ENCODE measurements around the gene NCR3LG1. TPM values are rescaled to one million over a fixed set of nuclear protein-coding genes. Genes with fewer than 3 reads are reported as not detected.
A peak's percentile ranks its signal among the peaks of the same experiment; 100 is the strongest.

The NCR3LG1 gene
- total RNA-seq, 1 experiment from 2014 or later: 14.2 TPM

DNA sequence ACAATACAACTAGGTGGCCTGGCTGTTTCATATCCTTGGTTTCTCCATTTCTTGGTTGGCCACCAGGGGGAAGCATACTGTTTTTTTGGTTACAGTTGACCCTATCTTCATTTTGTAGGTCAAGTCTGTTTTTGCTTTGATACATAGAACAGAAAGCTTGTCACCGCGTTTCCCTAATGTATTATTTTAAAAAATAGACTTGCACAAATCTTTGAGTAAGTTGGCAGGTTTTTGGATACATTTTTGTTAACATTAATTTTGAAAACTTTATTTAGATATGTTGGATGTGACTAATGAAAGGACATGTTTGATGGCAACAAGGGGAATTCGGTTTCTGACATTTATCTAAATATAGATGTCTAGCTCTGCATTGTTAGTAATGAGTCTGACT, 3.0 kb downstream of the NCR3LG1 start:
- Mint-ChIP-seq H3K27me3 (ENCODE audit: insufficient read depth, unreplicated experiment) (no peaks in the 10 kb centered on the region), H3K4me1 (ENCODE audit: insufficient read depth, unreplicated experiment) (peaks cover 5% of the 10 kb centered on the region), H3K4me3 (ENCODE audit: unreplicated experiment) (peak overlapping the region; percentile 75), H3K9me3 (ENCODE audit: unreplicated experiment) (no peaks in the 10 kb centered on the region), H3K27ac (ENCODE audit: low read depth, unreplicated experiment) (peak overlapping the region; percentile 21), H3K36me3 (ENCODE audit: insufficient read depth, unreplicated experiment) (peaks cover 22% of the 10 kb centered on the region)
- ChIA-PET POLR2A (interaction anchor here (0.6 to 4.1 kb wide), 13 partner anchors 11 to 293 kb away, joined by 3 to 32 read pairs (median 5); partner anchors contain the start of genes KCNJ11, NUCB2, PIK3C2A and RPS13), CTCF (interaction anchor here (0.6 to 4.6 kb wide), 28 partner anchors 10 to 1633 kb away, joined by 3 to 34 read pairs (median 4); partner anchors contain the start of gene SAA2)
- peak; percentile 43 for TF ChIP-seq CTCF (IDR thresholded peaks at IDR 0.05; ENCODE audit: unreplicated experiment)
- intact Hi-C loops (cut with micrococcal nuclease): loop anchor here (5.0 kb wide), 2 partner anchors 77 to 277 kb away; partner anchors contain the start of genes NUCB2 and RPS13
- peak; percentile 82 for DNase-seq (ENCODE audit: unreplicated experiment)
- BruUV-seq (replicated peaks): no TSS peak

DNA sequence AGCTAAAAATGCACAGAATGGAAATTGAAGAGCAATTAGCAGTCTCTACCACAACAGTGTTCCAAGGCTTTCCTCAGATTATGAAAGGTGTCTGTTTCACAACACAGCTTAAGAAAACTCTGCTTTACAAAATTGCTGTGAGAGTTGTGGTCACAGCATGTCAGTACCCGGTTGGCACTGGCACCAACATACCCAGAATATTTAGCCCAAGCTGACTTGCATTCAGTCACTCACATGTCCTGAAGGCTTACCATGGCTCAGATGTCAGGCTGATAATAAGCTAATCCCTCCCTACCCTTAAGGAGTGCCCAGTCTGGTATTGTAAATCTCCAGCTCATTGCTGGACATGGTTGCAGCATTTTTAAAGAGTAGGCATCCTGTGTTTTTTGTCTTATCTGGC, 14.9 kb downstream of the NCR3LG1 start:
- no peak overlapping the region for H3K4me3 Mint-ChIP-seq (ENCODE audit: unreplicated experiment)
- H3K27ac Mint-ChIP-seq (ENCODE audit: low read depth, unreplicated experiment): no peak overlapping the region
- ChIA-PET POLR2A (interaction anchor here (1.6 to 4.3 kb wide), 2 partner anchors 9 to 12 kb away, joined by 4 to 25 read pairs; no protein-coding TSS in a partner anchor), CTCF (interaction anchor here (1.1 to 5.4 kb wide), 6 partner anchors 11 to 140 kb away, joined by 4 to 47 read pairs (median 6); no protein-coding TSS in a partner anchor)
- intact Hi-C loops (cut with micrococcal nuclease): no loop called here
- no peaks in the 10 kb centered on the region for H3K4me1 Mint-ChIP-seq (ENCODE audit: insufficient read depth, unreplicated experiment)
- H3K9me3 Mint-ChIP-seq (ENCODE audit: unreplicated experiment): peaks cover 24% of the 10 kb centered on the region
- no peak for DNase-seq (ENCODE audit: unreplicated experiment)
- no peaks in the 10 kb centered on the region for H3K27me3 Mint-ChIP-seq (ENCODE audit: insufficient read depth, unreplicated experiment)
- no TSS peak for BruUV-seq (replicated peaks)
- no peak for TF ChIP-seq CTCF (IDR thresholded peaks at IDR 0.05; ENCODE audit: unreplicated experiment)
- H3K36me3 Mint-ChIP-seq (ENCODE audit: insufficient read depth, unreplicated experiment): peaks cover 66% of the 10 kb centered on the region

GRCh38 chr11:17368551-17368950, 17.0 kb downstream of the NCR3LG1 start:
- BruUV-seq (replicated peaks): no TSS peak
- intact Hi-C loops (cut with micrococcal nuclease): no loop called here
- Mint-ChIP-seq H3K4me1 (ENCODE audit: insufficient read depth, unreplicated experiment) (no peaks in the 10 kb centered on the region), H3K27ac (ENCODE audit: low read depth, unreplicated experiment) (no peak overlapping the region), H3K9me3 (ENCODE audit: unreplicated experiment) (peaks cover 35% of the 10 kb centered on the region), H3K4me3 (ENCODE audit: unreplicated experiment) (no peak overlapping the region), H3K27me3 (ENCODE audit: insufficient read depth, unreplicated experiment) (no peaks in the 10 kb centered on the region), H3K36me3 (ENCODE audit: insufficient read depth, unreplicated experiment) (peaks cover 74% of the 10 kb centered on the region)
- ChIA-PET CTCF (interaction anchor here (1.6 kb wide), 1 partner anchor 20 kb away, joined by 4 read pairs; the partner anchor contains the start of gene KCNJ11), POLR2A (no interaction called here)
- no peak for DNase-seq (ENCODE audit: unreplicated experiment)
- TF ChIP-seq CTCF (IDR thresholded peaks at IDR 0.05; ENCODE audit: unreplicated experiment): no peak

- no peak for DNase-seq (ENCODE audit: unreplicated experiment)
- Mint-ChIP-seq H3K36me3 (ENCODE audit: insufficient read depth, unreplicated experiment) (peaks cover 72% of the 10 kb centered on the region), H3K27ac (ENCODE audit: low read depth, unreplicated experiment) (no peak overlapping the region), H3K4me1 (ENCODE audit: insufficient read depth, unreplicated experiment) (no peaks in the 10 kb centered on the region), H3K9me3 (ENCODE audit: unreplicated experiment) (peaks cover 35% of the 10 kb centered on the region), H3K4me3 (ENCODE audit: unreplicated experiment) (no peak overlapping the region), H3K27me3 (ENCODE audit: insufficient read depth, unreplicated experiment) (no peaks in the 10 kb centered on the region)
- TF ChIP-seq CTCF (IDR thresholded peaks at IDR 0.05; ENCODE audit: unreplicated experiment): no peak
- no TSS peak for BruUV-seq (replicated peaks)
- intact Hi-C loops (cut with micrococcal nuclease): no loop called here
- POLR2A ChIA-PET: no interaction called here
- CTCF ChIA-PET: no interaction called here
These were observed 17.5 kb downstream of the NCR3LG1 start for GRCh38 chr11:17369094-17369493.
